Karpas-422 (cell line): ENCODE data around the gene DPYSL5. TPM values are rescaled to one million over a fixed set of nuclear protein-coding genes. Genes with fewer than 3 reads are reported as not detected.

ENCODE experiments used
- DNase-seq: peaks from one replicate; pipeline ENCODE4 v3.0.0-alpha.2; 2015
- H2AFZ ChIP-seq: fragments of 200-600 bp; sonication (generic); 2 replicates; pipeline ENCODE4 v1.6.1; 2014; ENCODE audit warnings: antibody characterized with exemption, low read length, mixed read lengths
- H3K27ac ChIP-seq: fragments of 200-600 bp; sonication (generic); 2 replicates; pipeline ENCODE4 v1.5.1; 2014; ENCODE audit warnings: mild to moderate bottlenecking, low read length, moderate library complexity
- H3K27me3 ChIP-seq: fragments of 200-600 bp; sonication (generic); 2 replicates; pipeline ENCODE4 v1.6.1; 2014; ENCODE audit warnings: low read length, mixed read lengths
- H3K36me3 ChIP-seq: fragments of 200-600 bp; sonication (generic); 2 replicates; pipeline ENCODE4 v1.6.1; 2014; ENCODE audit warnings: low read length, mixed read lengths; ENCODE audit not compliant: insufficient read depth
- H3K4me1 ChIP-seq: fragments of 200-600 bp; sonication (generic); 2 replicates; pipeline ENCODE4 v1.6.1; 2014; ENCODE audit warnings: mild to moderate bottlenecking, low read length, mixed read lengths
- H3K4me2 ChIP-seq: fragments of 200-600 bp; sonication (generic); 2 replicates; pipeline ENCODE4 v1.6.1; 2014; ENCODE audit warnings: low read length, low read depth, mild to moderate bottlenecking; ENCODE audit not compliant: poor library complexity, severe bottlenecking
- H3K4me3 ChIP-seq: fragments of 200-600 bp; sonication (generic); 2 replicates; pipeline ENCODE4 v1.5.1; 2014; ENCODE audit warnings: mild to moderate bottlenecking, antibody characterized with exemption, low read length, mixed read lengths
- H3K79me2 ChIP-seq: fragments of 200-600 bp; sonication (generic); 2 replicates; pipeline ENCODE4 v1.6.1; 2014; ENCODE audit warnings: mild to moderate bottlenecking, low read length, mixed read lengths
- H3K9ac ChIP-seq: fragments of 200-600 bp; sonication (generic); 2 replicates; pipeline ENCODE4 v1.6.0; 2014; ENCODE audit warnings: low read length
- H3K9me2 ChIP-seq: fragments of 200-600 bp; sonication (generic), shearing (Covaris generic); replicated peaks from 2 replicates; pipeline ENCODE4 v1.6.0; 2014; ENCODE audit warnings: mild to moderate bottlenecking, low read length, moderate library complexity; ENCODE audit not compliant: insufficient read depth
- H3K9me3 ChIP-seq: fragments of 300-700, 200-600 bp; sonication (generic); 2 replicates; pipeline ENCODE4 v1.6.1; 2014; ENCODE audit warnings: low read length, mixed read lengths
- H4K20me1 ChIP-seq: fragments of 200-600 bp; sonication (generic); 2 replicates; pipeline ENCODE4 v1.6.1; 2014; ENCODE audit warnings: mild to moderate bottlenecking, antibody characterized with exemption, low read length, low read depth; ENCODE audit not compliant: insufficient read depth
- total RNA-seq: library from RNA; depleted of rRNA; stranded (reverse); fragments of >200 nt; shearing (Covaris generic); gene quantifications from 2 replicates; pipeline ENCODE4 v1.2.3, GENCODE V29; 2014; ENCODE audit warnings: low replicate concordance

DPYSL5 gene
- total RNA-seq, 1 experiment from 2014 or later: not detected

DNA sequence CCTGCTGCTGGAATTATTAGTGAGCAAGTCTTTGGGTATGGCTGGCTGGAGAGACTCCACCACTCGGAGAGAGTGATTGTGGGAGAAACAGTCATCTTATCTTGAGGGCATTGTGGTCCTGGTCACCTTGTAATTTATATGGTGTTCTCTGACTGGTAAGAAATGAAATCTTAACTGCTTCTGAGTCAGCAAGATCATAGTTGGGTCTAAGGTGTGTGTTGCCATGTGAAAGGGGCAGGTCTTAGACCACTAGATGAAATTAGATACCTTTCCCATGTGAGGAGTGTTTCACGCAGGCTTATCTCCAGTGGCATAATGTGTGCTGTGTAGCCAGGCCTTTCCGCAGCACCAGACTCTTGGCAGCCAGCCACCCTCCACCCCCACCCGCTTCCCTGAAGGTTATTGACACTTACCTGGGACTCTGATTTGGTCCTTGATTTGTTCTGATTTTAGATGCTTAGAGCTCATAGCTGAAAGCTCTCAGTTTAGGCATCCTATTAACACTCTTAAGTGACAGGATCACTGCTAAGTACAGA is 130.2 kb downstream of the DPYSL5 start:
- H3K4me1 ChIP-seq: no peaks in the 10 kb centered on the region

DNA sequence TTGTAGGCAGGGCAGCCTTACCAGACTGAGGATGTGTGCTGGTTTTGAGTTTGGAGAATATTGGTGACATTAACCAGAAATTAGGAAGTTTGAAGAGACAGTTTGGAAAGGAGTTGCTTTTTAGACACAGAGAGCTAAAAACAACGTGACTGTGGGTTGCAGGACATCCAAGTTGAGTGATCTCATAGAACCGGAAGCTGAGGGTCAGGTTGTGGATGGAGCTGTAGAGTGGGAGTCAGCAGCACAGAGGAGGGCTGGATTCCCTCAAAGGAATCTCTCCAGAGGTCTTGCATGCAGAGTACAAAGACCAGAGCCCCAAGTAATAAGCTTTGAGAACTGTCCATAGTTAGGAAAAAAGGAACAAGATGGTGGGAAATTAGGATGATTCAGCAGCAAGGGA is 131.8 kb downstream of the DPYSL5 start:
- Histone ChIP-seq H3K9ac (no peak overlapping the region), H3K36me3 (no peaks in the 10 kb centered on the region), H3K27me3 (no peaks in the 10 kb centered on the region), H4K20me1 (no peaks in the 10 kb centered on the region), H3K79me2 (no peaks in the 10 kb centered on the region), H2AFZ (no peak overlapping the region), H3K4me3 (no peak overlapping the region), H3K9me2 (no peaks in the 10 kb centered on the region), H3K27ac (no peak overlapping the region), H3K9me3 (no peaks in the 10 kb centered on the region), H3K4me1 (no peaks in the 10 kb centered on the region), H3K4me2 (no peak overlapping the region)
- DNase-seq: no peak

More for the DNA sequence above, 130.2 kb downstream of the DPYSL5 start:
- H3K9me3 ChIP-seq: no peaks in the 10 kb centered on the region
- H3K79me2 ChIP-seq: no peaks in the 10 kb centered on the region
- H3K36me3 ChIP-seq: no peaks in the 10 kb centered on the region
- no peak for DNase-seq
- H3K4me2 ChIP-seq: no peak overlapping the region
- no peak overlapping the region for H3K9ac ChIP-seq
- no peaks in the 10 kb centered on the region for H3K9me2 ChIP-seq
- no peak overlapping the region for H3K27ac ChIP-seq
- no peaks in the 10 kb centered on the region for H4K20me1 ChIP-seq
- H2AFZ ChIP-seq: no peak overlapping the region
- no peaks in the 10 kb centered on the region for H3K27me3 ChIP-seq
- no peak overlapping the region for H3K4me3 ChIP-seq

DNA sequence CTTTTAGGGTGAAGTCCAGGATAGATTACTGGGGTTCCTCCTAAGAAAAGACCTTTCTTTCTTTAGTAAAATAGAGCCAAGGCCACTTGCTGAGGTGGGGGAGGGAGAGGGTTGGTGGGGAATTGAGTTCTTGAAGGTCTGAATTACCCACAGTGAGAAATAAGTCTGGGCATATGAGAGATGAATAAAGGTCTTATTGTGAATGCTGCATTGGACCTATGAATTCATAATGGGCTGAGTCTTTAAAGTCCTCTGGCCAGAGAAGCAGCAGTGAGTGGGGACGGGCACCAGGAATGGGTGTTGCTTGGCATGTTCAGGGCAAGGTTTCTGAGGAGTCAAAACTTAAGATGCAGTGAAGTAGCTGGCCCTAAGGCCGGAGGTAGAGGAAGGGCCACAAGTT is 133.0 kb downstream of the DPYSL5 start:
- no peak for DNase-seq
- Histone ChIP-seq H3K4me2 (no peak overlapping the region), H2AFZ (no peak overlapping the region), H3K79me2 (no peaks in the 10 kb centered on the region), H3K4me3 (no peak overlapping the region), H3K9me2 (no peaks in the 10 kb centered on the region), H3K4me1 (no peaks in the 10 kb centered on the region), H3K36me3 (no peaks in the 10 kb centered on the region), H4K20me1 (no peaks in the 10 kb centered on the region), H3K9me3 (no peaks in the 10 kb centered on the region), H3K27ac (no peak overlapping the region), H3K9ac (no peak overlapping the region), H3K27me3 (no peaks in the 10 kb centered on the region)

DNA sequence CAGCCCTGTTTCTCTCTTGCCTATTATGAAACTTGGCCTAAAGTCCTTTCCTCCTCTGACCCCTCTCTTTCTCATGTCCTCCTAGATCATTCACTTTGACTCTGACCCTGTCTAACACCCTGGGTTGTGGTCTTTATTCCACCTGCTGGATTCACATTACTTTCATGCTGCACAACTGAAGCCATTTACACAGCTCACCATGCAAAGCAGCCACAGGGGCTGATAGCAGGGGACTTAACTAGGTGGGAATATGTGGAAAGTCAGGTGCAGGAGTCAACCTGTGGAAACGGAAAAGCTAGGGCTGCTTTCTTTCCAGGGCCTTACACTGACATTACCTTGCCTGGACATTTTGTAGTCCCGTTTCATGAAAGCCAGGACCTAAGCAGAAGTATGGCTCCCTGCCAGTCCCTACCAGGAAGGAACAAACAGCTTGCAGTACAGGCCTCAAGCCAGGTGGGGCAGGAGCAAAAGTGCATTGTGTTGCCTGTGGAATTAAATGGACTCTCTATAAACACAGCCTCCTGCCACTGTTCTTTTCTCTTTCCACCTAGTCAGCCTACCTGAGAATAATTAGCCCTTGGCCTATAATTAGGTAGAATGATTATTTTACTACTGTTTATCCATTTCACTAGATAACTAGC is 134.3 kb downstream of the DPYSL5 start:
- H2AFZ ChIP-seq: no peak overlapping the region
- no peak overlapping the region for H3K4me2 ChIP-seq
- peak; percentile 63 for DNase-seq

DNA sequence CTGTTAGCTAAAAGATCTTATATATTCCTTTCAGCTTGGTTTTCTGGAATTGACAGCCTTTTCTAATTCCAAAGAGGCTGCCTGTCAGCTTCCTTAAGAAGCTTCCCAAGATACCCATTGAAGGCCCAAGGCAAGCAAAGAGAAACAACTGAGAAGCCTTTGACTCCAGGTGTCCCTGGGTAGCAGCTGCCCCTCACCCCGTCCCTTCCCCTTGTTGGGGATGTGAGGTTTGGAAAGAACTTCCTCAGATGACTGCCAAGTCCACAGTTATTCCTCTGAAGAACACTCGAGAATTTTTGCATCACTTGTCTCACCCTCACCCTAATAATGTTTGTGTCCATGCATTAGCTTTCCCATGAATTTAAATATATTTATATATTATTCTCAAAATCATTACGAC is 135.8 kb downstream of the DPYSL5 start:
- Histone ChIP-seq H3K79me2 (no peaks in the 10 kb centered on the region), H4K20me1 (no peaks in the 10 kb centered on the region), H3K9ac (no peak overlapping the region), H3K4me3 (no peak overlapping the region), H3K9me3 (no peaks in the 10 kb centered on the region), H3K27ac (no peak overlapping the region), H3K27me3 (no peaks in the 10 kb centered on the region), H3K4me1 (no peaks in the 10 kb centered on the region), H3K36me3 (no peaks in the 10 kb centered on the region), H3K4me2 (no peak overlapping the region), H3K9me2 (no peaks in the 10 kb centered on the region), H2AFZ (no peak overlapping the region)
- DNase-seq: no peak

More for the DNA sequence above, 134.3 kb downstream of the DPYSL5 start:
- no peaks in the 10 kb centered on the region for H3K9me2 ChIP-seq
- H3K36me3 ChIP-seq: no peaks in the 10 kb centered on the region
- no peaks in the 10 kb centered on the region for H3K4me1 ChIP-seq
- no peak overlapping the region for H3K27ac ChIP-seq
- no peak overlapping the region for H3K4me3 ChIP-seq
- no peaks in the 10 kb centered on the region for H4K20me1 ChIP-seq
- no peaks in the 10 kb centered on the region for H3K9me3 ChIP-seq
- no peaks in the 10 kb centered on the region for H3K27me3 ChIP-seq
- no peak overlapping the region for H3K9ac ChIP-seq
- H3K79me2 ChIP-seq: no peaks in the 10 kb centered on the region

DNA sequence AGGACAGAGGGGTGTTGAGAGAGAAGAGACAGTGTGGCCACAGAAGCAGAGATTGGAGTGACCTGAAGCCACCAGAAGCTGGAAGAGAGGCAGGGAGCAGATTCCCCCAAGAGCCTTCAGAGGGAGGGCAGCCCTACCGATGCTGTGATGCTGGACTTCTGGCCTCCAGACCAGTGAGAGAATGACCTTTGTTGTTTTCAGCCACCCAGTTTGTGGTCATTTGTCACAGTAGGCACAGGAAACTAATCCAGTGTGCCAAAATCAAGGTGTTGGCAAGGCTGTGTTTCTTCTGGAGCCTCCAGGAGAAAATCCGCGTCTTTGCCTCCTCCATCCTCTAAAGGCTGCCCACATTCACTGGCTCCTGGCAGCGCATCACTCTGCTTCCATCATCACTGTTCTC is 137.9 kb downstream of the DPYSL5 start:
- Histone ChIP-seq H3K36me3 (no peaks in the 10 kb centered on the region), H3K79me2 (no peaks in the 10 kb centered on the region), H3K4me2 (no peak overlapping the region), H3K27ac (no peak overlapping the region), H3K9me3 (no peaks in the 10 kb centered on the region), H4K20me1 (no peaks in the 10 kb centered on the region), H3K4me3 (no peak overlapping the region), H3K4me1 (no peaks in the 10 kb centered on the region), H3K9me2 (no peaks in the 10 kb centered on the region), H3K27me3 (no peaks in the 10 kb centered on the region), H3K9ac (no peak overlapping the region), H2AFZ (no peak overlapping the region)
- no peak for DNase-seq

DNA sequence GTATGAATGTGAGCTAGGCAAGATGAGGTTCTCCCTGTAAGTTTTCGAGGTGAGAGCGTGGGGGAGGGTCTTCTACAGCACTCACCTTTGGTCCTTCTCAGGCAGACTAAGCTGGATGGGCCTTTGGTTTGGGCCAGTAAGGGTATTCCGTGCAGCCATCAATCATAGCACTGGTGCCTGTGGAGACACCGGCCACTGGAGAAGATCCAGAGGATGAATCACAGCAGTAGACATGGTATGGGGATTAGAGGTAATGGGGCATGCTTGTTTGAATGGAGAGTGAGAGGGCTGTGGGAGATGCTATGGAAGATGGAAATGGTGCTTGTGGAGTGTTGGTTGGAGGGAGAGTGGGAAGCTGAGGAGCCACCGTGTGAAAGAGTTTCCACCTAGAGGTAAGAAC is 138.6 kb downstream of the DPYSL5 start:
- Histone ChIP-seq H3K4me3 (no peak overlapping the region), H2AFZ (no peak overlapping the region), H3K9me3 (no peaks in the 10 kb centered on the region), H3K27me3 (no peaks in the 10 kb centered on the region), H3K36me3 (no peaks in the 10 kb centered on the region), H3K9me2 (no peaks in the 10 kb centered on the region), H3K4me2 (no peak overlapping the region), H3K4me1 (no peaks in the 10 kb centered on the region), H3K79me2 (no peaks in the 10 kb centered on the region), H3K9ac (no peak overlapping the region), H3K27ac (no peak overlapping the region), H4K20me1 (no peaks in the 10 kb centered on the region)
- no peak for DNase-seq

DNA sequence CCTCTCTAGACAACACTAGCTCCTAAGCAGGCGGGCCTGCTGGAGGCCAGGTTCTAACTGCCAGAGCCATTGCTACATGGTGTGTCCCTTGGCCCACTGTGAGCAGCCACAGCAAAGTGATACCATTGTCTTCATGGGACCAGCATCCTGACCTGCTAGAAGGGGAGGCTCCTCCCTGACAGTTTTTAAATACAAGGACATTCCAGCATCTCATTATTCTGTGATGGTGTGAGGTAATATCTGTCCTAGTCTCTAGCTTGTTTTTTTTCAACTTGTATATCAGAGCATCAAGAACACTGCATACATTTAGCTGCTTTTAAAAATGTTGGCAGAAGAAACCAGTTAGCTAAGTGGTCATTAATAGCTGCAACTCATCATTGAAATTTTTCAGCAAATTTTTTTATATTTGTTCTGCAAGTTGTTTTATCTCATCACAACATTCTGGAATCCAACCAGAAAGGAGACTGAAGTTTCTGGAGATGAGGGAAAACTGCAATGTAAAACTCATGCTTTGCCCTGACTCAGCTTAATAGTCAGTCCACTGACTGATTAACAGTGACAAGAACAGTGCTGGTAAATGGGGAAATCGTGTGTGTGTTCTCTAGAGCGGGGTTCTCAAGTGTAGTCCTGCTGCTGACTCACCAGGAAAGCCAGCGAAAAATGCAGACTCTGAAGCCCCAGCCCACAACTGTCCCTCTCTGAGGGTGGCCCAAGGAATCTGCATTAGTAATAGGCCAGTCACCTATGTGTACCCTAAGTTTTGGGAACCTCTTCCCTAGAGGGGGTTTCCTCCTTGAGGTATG is 140.3 kb downstream of the DPYSL5 start:
- Histone ChIP-seq H3K79me2 (no peaks in the 10 kb centered on the region), H3K4me1 (no peaks in the 10 kb centered on the region), H4K20me1 (no peaks in the 10 kb centered on the region), H3K4me2 (no peak overlapping the region), H3K27ac (no peak overlapping the region), H3K4me3 (no peak overlapping the region), H3K9me2 (no peaks in the 10 kb centered on the region), H3K9me3 (no peaks in the 10 kb centered on the region), H3K27me3 (no peaks in the 10 kb centered on the region), H3K36me3 (no peaks in the 10 kb centered on the region), H2AFZ (no peak overlapping the region), H3K9ac (no peak overlapping the region)
- no peak for DNase-seq
